Islet precursor cell (in vitro differentiated cells): ENCODE results near the gene GRHPR.

Experiments used
- DNase-seq: peaks from one replicate; pipeline ENCODE4 v3.0.0-alpha.2; 2018

Gene GRHPR

DNA sequence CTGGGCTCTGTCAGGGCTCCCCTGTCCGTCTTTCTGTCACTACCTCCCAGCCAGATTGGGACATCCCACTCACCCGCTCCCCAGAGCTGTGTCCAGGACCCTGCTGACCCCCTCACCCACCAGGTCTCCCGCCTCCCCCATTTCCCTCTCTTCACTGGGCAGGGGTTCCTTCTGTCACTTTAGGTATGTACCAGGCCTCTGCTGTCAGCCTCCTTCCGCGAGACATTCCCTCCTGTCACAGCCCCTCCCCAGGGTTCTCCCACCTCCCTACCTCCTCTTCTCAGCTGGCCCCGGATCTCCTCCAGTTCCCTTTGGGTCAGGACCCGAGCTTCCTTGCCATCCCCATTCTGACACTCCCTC, 63.7 kb downstream of the GRHPR start:
- DNase-seq = no peak
